K562 (cell line): Measurements from ENCODE around the gene CLCNKA. TPM values are rescaled to one million over a fixed set of nuclear protein-coding genes. Genes with fewer than 3 reads are reported as not detected.

ENCODE experiments used
- BCOR ChIP-seq: fragments of 450-650 bp; IDR thresholded peaks from 2 replicates; pipeline ENCODE4 v1.6.1; 2016
- CCNT2 ChIP-seq: IDR thresholded peaks from 2 replicates; pipeline ENCODE4 v1.6.1; 2011; ENCODE audit warnings: borderline replicate concordance, low read depth, mild to moderate bottlenecking, moderate library complexity, mixed read lengths, low read length; ENCODE audit not compliant: insufficient read length; ENCODE audit errors: extremely low read depth
- ETS2 ChIP-seq: IDR thresholded peaks from 2 replicates; pipeline ENCODE4 v1.6.1; 2016; ENCODE audit warnings: borderline replicate concordance, missing genetic modification characterization, mild to moderate bottlenecking, moderate library complexity, missing compliant biosample characterization; ENCODE audit not compliant: poor library complexity, severe bottlenecking
- FOXJ2 ChIP-seq: fragments of 200-800 bp; sonication (Bioruptor generic); IDR thresholded peaks from 2 replicates; pipeline ENCODE4 v1.6.1; 2016; ENCODE audit warnings: missing genetic modification characterization, missing compliant biosample characterization
- MECOM ChIP-seq: fragments of 250-450 bp; sonication (Bioruptor Pico); IDR thresholded peaks from 2 replicates; pipeline ENCODE4 v1.8.0; 2022; ENCODE audit warnings: inconsistent platforms
- NBN ChIP-seq: fragments of 450-650 bp; IDR thresholded peaks from 2 replicates; pipeline ENCODE4 v1.6.1; 2016; ENCODE audit warnings: low read depth, mild to moderate bottlenecking
- NEUROD1 ChIP-seq: fragments of 150-350 bp; IDR thresholded peaks from 2 replicates; pipeline ENCODE4 v1.6.1; 2014; ENCODE audit warnings: borderline replicate concordance, low read length, low read depth; ENCODE audit not compliant: partially characterized antibody
- NKRF ChIP-seq: fragments of 450-650 bp; IDR thresholded peaks from 2 replicates; pipeline ENCODE4 v1.6.1; 2016; ENCODE audit warnings: borderline replicate concordance
- PBX2 ChIP-seq, 2 experiments: IDR thresholded peaks in 1 of 2; conservative IDR thresholded peaks in 1 of 2; 2 replicates each; pipeline ENCODE4 v1.6.1; 2016; ENCODE audit warnings: low read depth in 2 of 2, mild to moderate bottlenecking in 1 of 2, missing compliant biosample characterization in 1 of 2, missing genetic modification characterization in 1 of 2, moderate library complexity in 1 of 2
- PRPF4 ChIP-seq: fragments of 200-400 bp; formaldehyde crosslinking; IDR thresholded peaks from one replicate; pipeline ENCODE4 v1.6.1; 2017; ENCODE audit warnings: low read length, low read depth, mild to moderate bottlenecking; ENCODE audit not compliant: insufficient read depth, poor library complexity, severe bottlenecking
- SAFB2 ChIP-seq: fragments of 200-400 bp; formaldehyde crosslinking; IDR thresholded peaks from 2 replicates; pipeline ENCODE4 v1.6.1; 2018; ENCODE audit warnings: borderline replicate concordance, low read length, low read depth, moderate library complexity; ENCODE audit not compliant: severe bottlenecking
- SIX5 ChIP-seq, 2 experiments: IDR thresholded peaks; 2 replicates each; pipeline ENCODE4 v1.6.1; 2011; ENCODE audit warnings: low read length in 2 of 2, borderline replicate concordance in 1 of 2, low read depth in 1 of 2, mild to moderate bottlenecking in 1 of 2, moderate library complexity in 1 of 2; ENCODE audit not compliant: insufficient read depth in 1 of 2
- SLC30A9 ChIP-seq: fragments of 250-450 bp; sonication (Bioruptor Pico); IDR thresholded peaks from 2 replicates; pipeline ENCODE4 v1.8.0; 2022; ENCODE audit warnings: mild to moderate bottlenecking, moderate library complexity
- SMC3 ChIP-seq: conservative IDR thresholded peaks from 2 replicates; pipeline ENCODE4 v1.6.1; 2011; ENCODE audit warnings: low read depth, low read length, improper control_type of control experiment; ENCODE audit not compliant: insufficient read depth
- VEZF1 ChIP-seq: fragments of 200-800 bp; sonication (Bioruptor generic); IDR thresholded peaks from 2 replicates; pipeline ENCODE4 v1.6.1; 2017; ENCODE audit warnings: missing genetic modification characterization, missing compliant biosample characterization
- ZFP91 ChIP-seq: sonication (generic); formaldehyde crosslinking; IDR thresholded peaks from 2 replicates; pipeline ENCODE4 v1.8.0; 2022; ENCODE audit warnings: mild to moderate bottlenecking, missing genetic modification reagents
- ZNF436 ChIP-seq: fragments of 250-450, 450-650 bp; sonication (Bioruptor Pico); formaldehyde crosslinking; IDR thresholded peaks from 2 replicates; pipeline ENCODE4 v1.7.0; 2020; ENCODE audit warnings: mild to moderate bottlenecking
- polyA plus RNA-seq, 8 experiments: library from polyadenylated mRNA; depleted of rRNA in 4 of 8; stranded (reverse) in 5 of 8; unstranded in 3 of 8; fragments of >200 nt; fragmentation: Nextera tagmentation in 2 of 8; fragmentation: Illumina TruSeq in 1 of 8; extraction: Ambion mirVana in 2 of 8; extraction: Trizol in 1 of 8; gene quantifications; 2 replicates each; pipeline versions ENCODE4 v1.2.1 to v1.2.3, GENCODE V29; 2011 to 2014; ENCODE audit warnings: inconsistent platforms in 1 of 8, missing spikeins in 1 of 8
- total RNA-seq, 7 experiments: library from RNA; depleted of rRNA in 6 of 7; stranded (reverse); fragments of >200 nt in 6 of 7; fragmentation: Illumina TruSeq in 2 of 7; extraction: Trizol in 2 of 7; gene quantifications; 2 replicates each; pipeline versions ENCODE4 v1.2.1 to v1.2.3, GENCODE V29; 2011 to 2021; ENCODE audit warnings: low replicate concordance in 1 of 7

The CLCNKA gene
- total and polyA plus RNA-seq, 9 of the 15 experiments (the other 6 are each of a cell fraction or from before 2014, with no cell fraction given), result 0.03 to 0.37 (median 0.10) TPM; not detected in 3

GRCh38 chr1:16055613-16056520 is 34.0 kb downstream of the CLCNKA start (continued):
- TF ChIP-seq VEZF1 (CRISPR knock-in tag), result peak; percentile 73
- TF ChIP-seq FOXJ2 (tag), result no peak
- no peak for TF ChIP-seq NEUROD1
- no peak for TF ChIP-seq ZNF436 (CRISPR knock-in tag)
- TF ChIP-seq SAFB2, result no peak
- TF ChIP-seq ZFP91, result peak; percentile 76
- no peak for TF ChIP-seq PRPF4
- no peak for TF ChIP-seq CCNT2
- peak; percentile 54; the same call in 1 of the 2 replicates for TF ChIP-seq NKRF
- no peak for TF ChIP-seq PBX2 (CRISPR knock-in tag; IDR thresholded peaks at IDR 0.05; ENCODE audit: low read depth)
- no peak for TF ChIP-seq PBX2 (tag; conservative IDR thresholded peaks at IDR 0.05; ENCODE audit: low read depth)
- TF ChIP-seq BCOR, result peak; percentile 43
- TF ChIP-seq SIX5 (IDR thresholded peaks at IDR 0.05; ENCODE audit: borderline replicate concordance in 1 of 2, insufficient read depth in 1 of 2, low read depth in 1 of 2, low read length in 2 of 2), result no peak
- peak; percentile 63; the same call in 1 of the 2 replicates for TF ChIP-seq NBN
- TF ChIP-seq ETS2 (tag), result no peak
- TF ChIP-seq MECOM (CRISPR knock-in tag), result no peak
- TF ChIP-seq SMC3, result peak; percentile 97
- no peak for TF ChIP-seq SLC30A9 (CRISPR knock-in tag)
